Measurements from ENCODE around the gene AP1G2. TPM values are rescaled to one million over a fixed set of nuclear protein-coding genes. Genes with fewer than 3 reads are reported as not detected.

Gene AP1G2
- total and polyA plus RNA-seq, 2 donors (not counting 1 experiment from before 2014, with no cell fraction given) = 648 to 1,185 TPM

DNA sequence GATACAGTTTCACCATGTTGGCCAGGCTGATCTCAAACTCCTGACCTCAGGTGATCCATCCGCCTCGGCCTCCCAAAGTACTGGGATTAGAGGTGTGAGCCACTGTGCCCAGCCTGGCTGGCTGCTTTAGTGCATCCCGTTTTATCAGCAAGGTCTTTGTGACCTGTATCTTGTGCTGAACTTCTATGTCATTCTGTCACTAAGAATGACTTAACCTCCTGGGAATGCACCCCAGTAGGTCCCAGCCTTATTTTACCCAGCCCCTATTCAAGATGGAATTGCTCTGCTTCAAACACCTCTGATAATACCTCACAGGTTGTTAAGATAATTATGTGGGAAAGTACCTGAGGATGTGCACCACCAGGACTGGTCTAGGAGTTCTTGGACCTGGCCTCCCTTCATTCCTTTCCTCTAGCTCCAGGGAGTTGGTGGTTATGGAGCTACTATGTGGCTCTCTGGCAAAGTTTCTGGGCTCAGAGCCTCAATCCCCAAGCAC lies 37.1 kb upstream of the AP1G2 start:
- H3K4me1 Mint-ChIP-seq = no peaks in the 10 kb centered on the region
- H3K9me3 ChIP-seq (ENCODE audit: control extremely low read depth in 1 of 3, control insufficient read depth in 2 of 3, insufficient read depth in 1 of 3, low read length in 2 of 3) = peaks cover 0 to 6% (median 1%) of the 10 kb centered on the region in 3 donors
- no peaks in the 10 kb centered on the region for H3K79me2 ChIP-seq (ENCODE audit: control insufficient read depth, insufficient read depth, low read length)
- no peak overlapping the region for H3K4me3 Mint-ChIP-seq
- H2AFZ ChIP-seq (ENCODE audit: insufficient read depth, low read depth, low read length, poor library complexity, severe bottlenecking) = no peak overlapping the region
- no peak overlapping the region for H3K4me2 ChIP-seq (replicated peaks; ENCODE audit: low read depth, low read length, poor library complexity, severe bottlenecking)
- no peaks in the 10 kb centered on the region for H3K9me3 Mint-ChIP-seq (ENCODE audit: insufficient read depth)
- CTCF ChIA-PET = no interaction called here
- peaks cover 10% of the 10 kb centered on the region for H3K27me3 Mint-ChIP-seq
- POLR2A ChIA-PET = no interaction called here
- peaks cover 0 to 5% (median 0%) of the 10 kb centered on the region in 4 experiments for H3K27me3 ChIP-seq (replicated peaks in 1 of 4; ENCODE audit: control extremely low read depth in 1 of 4, control insufficient read depth in 3 of 4, insufficient read depth in 4 of 4, low read length in 3 of 4)
- no peak overlapping the region for H3K9ac ChIP-seq (ENCODE audit: low read length)
- 100% methylated on average over 3 of the region's 3 CpGs for WGBS (ENCODE audit: insufficient coverage)
- TF ChIP-seq EZH2 (IDR thresholded peaks at IDR 0.05; ENCODE audit: borderline replicate concordance, insufficient read depth, low read depth, low read length, poor library complexity, severe bottlenecking) = no peak
- TF ChIP-seq, protein P1, sequence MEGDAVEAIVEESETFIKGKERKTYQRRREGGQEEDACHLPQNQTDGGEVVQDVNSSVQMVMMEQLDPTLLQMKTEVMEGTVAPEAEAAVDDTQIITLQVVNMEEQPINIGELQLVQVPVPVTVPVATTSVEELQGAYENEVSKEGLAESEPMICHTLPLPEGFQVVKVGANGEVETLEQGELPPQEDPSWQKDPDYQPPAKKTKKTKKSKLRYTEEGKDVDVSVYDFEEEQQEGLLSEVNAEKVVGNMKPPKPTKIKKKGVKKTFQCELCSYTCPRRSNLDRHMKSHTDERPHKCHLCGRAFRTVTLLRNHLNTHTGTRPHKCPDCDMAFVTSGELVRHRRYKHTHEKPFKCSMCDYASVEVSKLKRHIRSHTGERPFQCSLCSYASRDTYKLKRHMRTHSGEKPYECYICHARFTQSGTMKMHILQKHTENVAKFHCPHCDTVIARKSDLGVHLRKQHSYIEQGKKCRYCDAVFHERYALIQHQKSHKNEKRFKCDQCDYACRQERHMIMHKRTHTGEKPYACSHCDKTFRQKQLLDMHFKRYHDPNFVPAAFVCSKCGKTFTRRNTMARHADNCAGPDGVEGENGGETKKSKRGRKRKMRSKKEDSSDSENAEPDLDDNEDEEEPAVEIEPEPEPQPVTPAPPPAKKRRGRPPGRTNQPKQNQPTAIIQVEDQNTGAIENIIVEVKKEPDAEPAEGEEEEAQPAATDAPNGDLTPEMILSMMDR (IDR thresholded peaks at IDR 0.05) = no peak
- intact Hi-C loops (cut with micrococcal nuclease) = no loop called here
- no peak overlapping the region for H3K27ac ChIP-seq (ENCODE audit: low read length in 2 of 2)
- no peaks in the 10 kb centered on the region for H4K20me1 ChIP-seq (ENCODE audit: control insufficient read depth, insufficient read depth, low read length, poor library complexity, severe bottlenecking)
- no peaks in the 10 kb centered on the region for H3K36me3 ChIP-seq (replicated peaks in 1 of 2; ENCODE audit: control extremely low read depth in 1 of 2, control insufficient read depth in 1 of 2, extremely low read depth in 1 of 2, insufficient read depth in 2 of 2, low read length in 1 of 2)
- ATAC-seq (ENCODE audit: low read depth) = no peak
- H3K4me3 ChIP-seq (ENCODE audit: control extremely low read depth in 1 of 5, extremely low read depth in 1 of 5, insufficient read depth in 1 of 5, low read depth in 2 of 5, low read length in 4 of 5) = no peak overlapping the region
- DNase-seq = no peak
- H3K27ac Mint-ChIP-seq = no peak overlapping the region
- H3K4me1 ChIP-seq (ENCODE audit: control insufficient read depth in 2 of 2, insufficient read depth in 2 of 2, low read length in 2 of 2) = no peaks in the 10 kb centered on the region

DNA sequence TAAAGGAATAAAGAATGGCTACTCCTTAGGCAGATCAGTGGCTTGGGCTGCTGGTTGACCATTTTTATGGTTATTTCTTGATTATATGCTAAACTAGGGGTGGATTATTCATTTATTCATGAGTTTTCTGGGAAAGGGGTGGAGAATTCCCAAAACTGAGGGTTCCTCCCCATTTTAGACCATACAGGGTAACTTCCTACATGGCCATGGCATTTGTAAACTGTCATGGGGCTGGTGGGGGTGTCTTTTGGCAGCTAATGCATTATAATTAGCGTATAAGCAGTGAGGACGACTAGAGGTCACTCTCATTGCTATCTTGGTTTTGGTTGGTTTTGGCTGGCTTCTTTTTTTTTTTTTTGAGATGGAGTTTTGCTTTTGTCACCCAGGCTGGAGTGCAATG lies 36.6 kb upstream of the AP1G2 start:
- H3K79me2 ChIP-seq (ENCODE audit: control insufficient read depth, insufficient read depth, low read length) = no peaks in the 10 kb centered on the region
- intact Hi-C loops (cut with micrococcal nuclease) = no loop called here
- no peaks in the 10 kb centered on the region for H3K36me3 ChIP-seq (replicated peaks in 1 of 2; ENCODE audit: control extremely low read depth in 1 of 2, control insufficient read depth in 1 of 2, extremely low read depth in 1 of 2, insufficient read depth in 2 of 2, low read length in 1 of 2)
- H3K27ac ChIP-seq (ENCODE audit: low read length in 2 of 2) = no peak overlapping the region
- WGBS (ENCODE audit: insufficient coverage) = no CpG with 5 or more reads among the region's 2 CpGs
- Mint-ChIP-seq H3K4me1 (no peaks in the 10 kb centered on the region), H3K9me3 (ENCODE audit: insufficient read depth) (no peaks in the 10 kb centered on the region), H3K27me3 (peaks cover 10% of the 10 kb centered on the region), H3K4me3 (no peak overlapping the region), H3K27ac (no peak overlapping the region)
- no peaks in the 10 kb centered on the region for H3K4me1 ChIP-seq (ENCODE audit: control insufficient read depth in 2 of 2, insufficient read depth in 2 of 2, low read length in 2 of 2)
- CTCF ChIA-PET = no interaction called here
- H3K4me3 ChIP-seq (ENCODE audit: control extremely low read depth in 1 of 5, extremely low read depth in 1 of 5, insufficient read depth in 1 of 5, low read depth in 2 of 5, low read length in 4 of 5) = no peak overlapping the region
- peaks cover 0 to 5% (median 1%) of the 10 kb centered on the region in 3 donors for H3K9me3 ChIP-seq (ENCODE audit: control extremely low read depth in 1 of 3, control insufficient read depth in 2 of 3, insufficient read depth in 1 of 3, low read length in 2 of 3)
- POLR2A ChIA-PET = no interaction called here
- no peaks in the 10 kb centered on the region for H4K20me1 ChIP-seq (ENCODE audit: control insufficient read depth, insufficient read depth, low read length, poor library complexity, severe bottlenecking)
- no peak overlapping the region for H3K9ac ChIP-seq (ENCODE audit: low read length)
- ATAC-seq (ENCODE audit: low read depth) (no peak), DNase-seq (no peak)
- no peak for TF ChIP-seq EZH2 (IDR thresholded peaks at IDR 0.05; ENCODE audit: borderline replicate concordance, insufficient read depth, low read depth, low read length, poor library complexity, severe bottlenecking)
- TF ChIP-seq, protein P1 (IDR thresholded peaks at IDR 0.05) = no peak
- no peak overlapping the region for H2AFZ ChIP-seq (ENCODE audit: insufficient read depth, low read depth, low read length, poor library complexity, severe bottlenecking)
- H3K27me3 ChIP-seq (replicated peaks in 1 of 4; ENCODE audit: control extremely low read depth in 1 of 4, control insufficient read depth in 3 of 4, insufficient read depth in 4 of 4, low read length in 3 of 4) = peaks cover 0 to 5% (median 0%) of the 10 kb centered on the region in 4 experiments
- no peak overlapping the region for H3K4me2 ChIP-seq (replicated peaks; ENCODE audit: low read depth, low read length, poor library complexity, severe bottlenecking)
